K562 (cell line): ENCODE data around the gene AGRP. TPM values are rescaled to one million over a fixed set of nuclear protein-coding genes. Genes with fewer than 3 reads are reported as not detected.
A peak's percentile ranks its signal among the peaks of the same experiment; 100 is the strongest.

Source experiments
- ATF7 ChIP-seq: fragments of 450-650 bp; IDR thresholded peaks from 2 replicates; pipeline ENCODE4 v1.7.1; 2014; ENCODE audit warnings: mild to moderate bottlenecking, moderate library complexity
- BDP1 ChIP-seq: IDR thresholded peaks from 3 replicates; pipeline ENCODE4 v1.6.1; 2011; ENCODE audit not compliant: insufficient read length, insufficient read depth
- C11orf30 ChIP-seq: fragments of 450-650 bp; IDR thresholded peaks from 2 replicates; pipeline ENCODE4 v1.6.1; 2016; ENCODE audit warnings: low read depth, mild to moderate bottlenecking
- CEBPB ChIP-seq: fragments of 450-650 bp; IDR thresholded peaks from 2 replicates; pipeline ENCODE4 v1.6.1; 2016; ENCODE audit warnings: missing genetic modification characterization, missing compliant biosample characterization
- CHAMP1 ChIP-seq: fragments of 450-650 bp; IDR thresholded peaks from 2 replicates; pipeline ENCODE4 v1.6.1; 2016; ENCODE audit warnings: mild to moderate bottlenecking
- DEAF1 ChIP-seq: fragments of 450-650 bp; formaldehyde crosslinking; IDR thresholded peaks from 2 replicates; pipeline ENCODE4 v1.4.0; 2020; ENCODE audit warnings: mild to moderate bottlenecking, moderate library complexity
- DMBX1 ChIP-seq: fragments of 250-450 bp; sonication (Bioruptor Pico); IDR thresholded peaks from 2 replicates; pipeline ENCODE4 v1.8.0; 2022; ENCODE audit warnings: inconsistent platforms, mild to moderate bottlenecking, moderate library complexity, borderline replicate concordance
- ELF1 ChIP-seq: fragments of 200-800 bp; sonication (Bioruptor generic); IDR thresholded peaks from 2 replicates; pipeline ENCODE4 v1.6.1; 2016; ENCODE audit warnings: missing genetic modification characterization, missing compliant biosample characterization
- ETV1 ChIP-seq: fragments of 450-650 bp; conservative IDR thresholded peaks from 2 replicates; pipeline ENCODE4 v1.6.1; 2016; ENCODE audit warnings: missing genetic modification characterization, control low read depth, low read depth, missing compliant biosample characterization
- GATAD2A ChIP-seq: fragments of 450-650 bp; IDR thresholded peaks from 2 replicates; pipeline ENCODE4 v1.6.1; 2017
- KDM2B ChIP-seq: fragments of 250-450 bp; sonication (Bioruptor Pico); IDR thresholded peaks from 2 replicates; pipeline ENCODE4 v1.8.0; 2021; ENCODE audit warnings: mild to moderate bottlenecking, moderate library complexity
- MCM3 ChIP-seq: fragments of 450-650 bp; IDR thresholded peaks from 2 replicates; pipeline ENCODE4 v1.6.1; 2016
- NFRKB ChIP-seq: fragments of 450-650 bp; IDR thresholded peaks from 2 replicates; pipeline ENCODE4 v1.6.1; 2016; ENCODE audit warnings: low read depth
- PTRF ChIP-seq: fragments of 450-650 bp; IDR thresholded peaks from 2 replicates; pipeline ENCODE4 v1.6.1; 2016; ENCODE audit warnings: mild to moderate bottlenecking, missing genetic modification characterization, missing compliant biosample characterization
- RBFOX2 ChIP-seq: fragments of 200-400 bp; formaldehyde crosslinking; IDR thresholded peaks from 2 replicates; pipeline ENCODE4 v1.6.1; 2017; ENCODE audit warnings: low read depth, mild to moderate bottlenecking, low read length, moderate library complexity
- RCOR1 ChIP-seq, 2 experiments: IDR thresholded peaks; 2 replicates each; pipeline ENCODE4 v1.6.1; 2012; ENCODE audit warnings: low read depth in 2 of 2, low read length in 2 of 2, borderline replicate concordance in 1 of 2, improper control_type of control experiment in 1 of 2
- SAP30 ChIP-seq: fragments of 200-600 bp; sonication (generic); IDR thresholded peaks from 2 replicates; pipeline ENCODE4 v1.6.1; 2012; ENCODE audit warnings: borderline replicate concordance, low read depth, mild to moderate bottlenecking, moderate library complexity, low read length, control low read depth, inconsistent platforms; ENCODE audit not compliant: insufficient read depth, poor library complexity, severe bottlenecking
- TEAD4 ChIP-seq, 2 experiments: sonication (generic) in 1 of 2; formaldehyde crosslinking in 1 of 2; IDR thresholded peaks; 2 replicates each; pipeline versions ENCODE4 v1.6.1 to v1.8.0; 2012 to 2022; ENCODE audit warnings: borderline replicate concordance in 1 of 2, inconsistent platforms in 1 of 2, low read length in 1 of 2, mild to moderate bottlenecking in 1 of 2, missing genetic modification reagents in 1 of 2
- XRCC4 ChIP-seq: IDR thresholded peaks from one replicate; pipeline ENCODE4 v1.6.1; 2011; ENCODE audit not compliant: insufficient read depth, insufficient read length; ENCODE audit errors: extremely low read depth
- ZBED1 ChIP-seq: IDR thresholded peaks from 2 replicates; pipeline ENCODE4 v1.6.1; 2014
- ZKSCAN8 ChIP-seq: fragments of 200-800 bp; sonication (Bioruptor generic); IDR thresholded peaks from 2 replicates; pipeline ENCODE4 v1.6.1; 2016; ENCODE audit warnings: missing genetic modification characterization, missing compliant biosample characterization
- ZNF277 ChIP-seq: fragments of 250-450 bp; sonication (Bioruptor Pico); IDR thresholded peaks from 2 replicates; pipeline ENCODE4 v1.8.0; 2022; ENCODE audit warnings: inconsistent platforms, mild to moderate bottlenecking, moderate library complexity, borderline replicate concordance
- ZNF76 ChIP-seq: fragments of 250-450 bp; sonication (Bioruptor Pico); IDR thresholded peaks from 2 replicates; pipeline ENCODE4 v1.4.0; 2020; ENCODE audit warnings: mild to moderate bottlenecking, moderate library complexity, borderline replicate concordance
- polyA plus RNA-seq, 8 experiments: library from polyadenylated mRNA; depleted of rRNA in 4 of 8; stranded (reverse) in 5 of 8; unstranded in 3 of 8; fragments of >200 nt; fragmentation: Nextera tagmentation in 2 of 8; fragmentation: Illumina TruSeq in 1 of 8; extraction: Ambion mirVana in 2 of 8; extraction: Trizol in 1 of 8; gene quantifications; 2 replicates each; pipeline versions ENCODE4 v1.2.1 to v1.2.3, GENCODE V29; 2011 to 2014; ENCODE audit warnings: inconsistent platforms in 1 of 8, missing spikeins in 1 of 8
- total RNA-seq, 7 experiments: library from RNA; depleted of rRNA in 6 of 7; stranded (reverse); fragments of >200 nt in 6 of 7; fragmentation: Illumina TruSeq in 2 of 7; extraction: Trizol in 2 of 7; gene quantifications; 2 replicates each; pipeline versions ENCODE4 v1.2.1 to v1.2.3, GENCODE V29; 2011 to 2021; ENCODE audit warnings: low replicate concordance in 1 of 7

AGRP gene
- total and polyA plus RNA-seq, 9 of the 15 experiments (the other 6 are each of a cell fraction or from before 2014, with no cell fraction given) = not detected

GRCh38 chr16:67514382-67514828 is 31.1 kb upstream of the AGRP start (continued):
- TF ChIP-seq RCOR1 (IDR thresholded peaks at IDR 0.05; ENCODE audit: borderline replicate concordance in 1 of 2, low read depth in 2 of 2, low read length in 2 of 2) (peak in 1 of 2 experiments; percentile 33; a peak in 1 of 4 replicates), CEBPB (tag) (peak; percentile 91), DEAF1 (peak; percentile 68), NFRKB (no peak), DMBX1 (CRISPR knock-in tag) (no peak), GATAD2A (no peak), KDM2B (CRISPR knock-in tag) (no peak), ATF7 (peak; percentile 41; the same call in 1 of the 2 replicates), ZNF76 (CRISPR knock-in tag) (no peak), ZKSCAN8 (CRISPR knock-in tag) (no peak), SAP30 (no peak), ETV1 (0 out of 2 replicates have a peak, but pooled peaks have one; percentile 18), CHAMP1 (no peak), ELF1 (peak; percentile 38; the same call in 1 of the 2 replicates), ZBED1 (no peak), TEAD4 (IDR thresholded peaks at IDR 0.05; ENCODE audit: low read length) (peak; percentile 14; the same call in 1 of the 2 replicates), TEAD4 (CRISPR knock-in tag; IDR thresholded peaks at IDR 0.05; ENCODE audit: borderline replicate concordance) (no peak), XRCC4 (no peak), ZNF277 (no peak), PTRF (no peak), MCM3 (no peak), RBFOX2 (no peak), BDP1 (no peak), C11orf30 (peak; percentile 47)
